ENCODE measurements around the gene THAP2. TPM values are rescaled to one million over a fixed set of nuclear protein-coding genes. Genes with fewer than 3 reads are reported as not detected.
"Not testable (repeated sequence)": the region's sequence is repeated elsewhere in the genome, so short reads cannot be mapped to it uniquely, and the experiment has no call there.

Gene THAP2
- polyA plus RNA-seq, 1 experiment: 1.1 TPM

GRCh38 chr12:71694099-71694820 is 30.2 kb downstream of the THAP2 start:
- DNase-seq (ENCODE audit: low read depth): no peak
- Histone ChIP-seq H3K27me3 (ENCODE audit: control insufficient read depth, insufficient read depth, low read length) (no peaks in the 10 kb centered on the region), H3K36me3 (ENCODE audit: control insufficient read depth, insufficient read depth, low read length) (no peaks in the 10 kb centered on the region), H3K4me3 (ENCODE audit: low read depth, low read length) (no peak overlapping the region)
- CTCF ChIA-PET: interaction anchor here (0.6 kb wide), 1 partner anchor 1596 kb away, joined by 3 read pairs; no protein-coding TSS in a partner anchor
- TF ChIP-seq, protein P1, sequence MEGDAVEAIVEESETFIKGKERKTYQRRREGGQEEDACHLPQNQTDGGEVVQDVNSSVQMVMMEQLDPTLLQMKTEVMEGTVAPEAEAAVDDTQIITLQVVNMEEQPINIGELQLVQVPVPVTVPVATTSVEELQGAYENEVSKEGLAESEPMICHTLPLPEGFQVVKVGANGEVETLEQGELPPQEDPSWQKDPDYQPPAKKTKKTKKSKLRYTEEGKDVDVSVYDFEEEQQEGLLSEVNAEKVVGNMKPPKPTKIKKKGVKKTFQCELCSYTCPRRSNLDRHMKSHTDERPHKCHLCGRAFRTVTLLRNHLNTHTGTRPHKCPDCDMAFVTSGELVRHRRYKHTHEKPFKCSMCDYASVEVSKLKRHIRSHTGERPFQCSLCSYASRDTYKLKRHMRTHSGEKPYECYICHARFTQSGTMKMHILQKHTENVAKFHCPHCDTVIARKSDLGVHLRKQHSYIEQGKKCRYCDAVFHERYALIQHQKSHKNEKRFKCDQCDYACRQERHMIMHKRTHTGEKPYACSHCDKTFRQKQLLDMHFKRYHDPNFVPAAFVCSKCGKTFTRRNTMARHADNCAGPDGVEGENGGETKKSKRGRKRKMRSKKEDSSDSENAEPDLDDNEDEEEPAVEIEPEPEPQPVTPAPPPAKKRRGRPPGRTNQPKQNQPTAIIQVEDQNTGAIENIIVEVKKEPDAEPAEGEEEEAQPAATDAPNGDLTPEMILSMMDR (IDR thresholded peaks at IDR 0.05; ENCODE audit: insufficient read depth, low read depth, low read length): no peak
- POLR2A ChIA-PET: no interaction called here

- Histone ChIP-seq H3K27me3 (ENCODE audit: control insufficient read depth, insufficient read depth, low read length) (no peaks in the 10 kb centered on the region), H3K4me3 (ENCODE audit: low read depth, low read length) (no peak overlapping the region), H3K36me3 (ENCODE audit: control insufficient read depth, insufficient read depth, low read length) (no peaks in the 10 kb centered on the region)
- no peak for DNase-seq (ENCODE audit: low read depth)
- ChIA-PET CTCF (interaction anchor here (1.4 to 1.5 kb wide), 2 partner anchors 18 to 51 kb away, joined by 3 to 4 read pairs; no protein-coding TSS in a partner anchor), POLR2A (no interaction called here)
- TF ChIP-seq, protein P1 (IDR thresholded peaks at IDR 0.05; ENCODE audit: insufficient read depth, low read depth, low read length): no peak
Observed at GRCh38 chr12:71695782-71696181, 31.7 kb downstream of the THAP2 start.

- CTCF ChIA-PET; H3K4me3 ChIP-seq (ENCODE audit: low read depth, low read length); H3K27me3 ChIP-seq (ENCODE audit: control insufficient read depth, insufficient read depth, low read length); H3K36me3 ChIP-seq (ENCODE audit: control insufficient read depth, insufficient read depth, low read length); POLR2A ChIA-PET; DNase-seq (ENCODE audit: low read depth): not testable (repeated sequence)
Observed at GRCh38 chr12:71702181-71702580, 38.1 kb downstream of the THAP2 start.

DNA sequence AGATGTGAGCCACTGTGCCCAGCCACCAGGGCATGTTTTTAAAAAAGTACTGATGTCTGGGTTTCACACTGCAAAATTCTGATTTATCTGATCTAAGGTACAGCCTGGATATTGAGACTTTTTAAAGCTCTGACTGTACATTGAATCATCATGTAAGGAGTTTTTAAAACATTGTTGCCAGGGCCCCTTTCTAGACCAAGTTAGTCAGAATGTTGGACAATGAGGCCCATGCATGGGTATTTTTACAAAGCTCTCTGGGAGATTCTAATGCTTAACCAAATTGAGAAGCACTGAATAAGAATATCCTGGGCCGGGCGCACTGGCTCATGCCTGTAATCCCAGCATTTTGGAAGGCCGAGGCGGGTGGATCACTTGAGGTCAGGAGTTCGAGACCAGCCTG is 38.5 kb downstream of the THAP2 start:
- H3K4me3 ChIP-seq (ENCODE audit: low read depth, low read length): no peak overlapping the region
- ChIA-PET CTCF (interaction anchor here (1.1 kb wide), 1 partner anchor 77 kb away, joined by 3 read pairs; no protein-coding TSS in a partner anchor), POLR2A (no interaction called here)
- H3K36me3 ChIP-seq (ENCODE audit: control insufficient read depth, insufficient read depth, low read length): no peaks in the 10 kb centered on the region
- H3K27me3 ChIP-seq (ENCODE audit: control insufficient read depth, insufficient read depth, low read length): no peaks in the 10 kb centered on the region
- DNase-seq (ENCODE audit: low read depth): no peak
- TF ChIP-seq, protein P1 (IDR thresholded peaks at IDR 0.05; ENCODE audit: insufficient read depth, low read depth, low read length): no peak

DNA sequence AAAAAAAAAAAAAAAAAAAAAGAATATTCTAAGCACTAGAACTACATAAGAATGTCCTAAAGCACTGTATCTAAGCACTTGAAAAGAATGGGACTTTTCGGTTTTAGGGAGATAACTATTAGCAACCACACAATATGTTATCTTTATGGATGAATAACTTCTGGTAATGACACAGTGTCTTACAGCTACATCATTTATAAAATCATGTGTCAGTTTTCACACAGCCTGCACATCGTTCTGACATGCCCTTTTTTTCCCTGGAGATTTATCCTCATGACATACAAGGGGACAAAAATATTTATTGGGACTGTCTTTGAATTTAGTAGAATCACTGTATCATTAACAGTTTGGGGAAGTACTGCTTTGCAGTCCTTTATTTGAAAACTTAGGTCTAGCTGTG is 39.1 kb downstream of the THAP2 start:
- CTCF ChIA-PET: interaction anchor here (0.6 to 1.1 kb wide), 2 partner anchors 76 to 1107 kb away, joined by 3 to 5 read pairs; no protein-coding TSS in a partner anchor
- TF ChIP-seq, protein P1 (IDR thresholded peaks at IDR 0.05; ENCODE audit: insufficient read depth, low read depth, low read length): no peak
- no peak for DNase-seq (ENCODE audit: low read depth)
- Histone ChIP-seq H3K4me3 (ENCODE audit: low read depth, low read length) (no peak overlapping the region), H3K36me3 (ENCODE audit: control insufficient read depth, insufficient read depth, low read length) (no peaks in the 10 kb centered on the region), H3K27me3 (ENCODE audit: control insufficient read depth, insufficient read depth, low read length) (no peaks in the 10 kb centered on the region)
- POLR2A ChIA-PET: no interaction called here

DNA sequence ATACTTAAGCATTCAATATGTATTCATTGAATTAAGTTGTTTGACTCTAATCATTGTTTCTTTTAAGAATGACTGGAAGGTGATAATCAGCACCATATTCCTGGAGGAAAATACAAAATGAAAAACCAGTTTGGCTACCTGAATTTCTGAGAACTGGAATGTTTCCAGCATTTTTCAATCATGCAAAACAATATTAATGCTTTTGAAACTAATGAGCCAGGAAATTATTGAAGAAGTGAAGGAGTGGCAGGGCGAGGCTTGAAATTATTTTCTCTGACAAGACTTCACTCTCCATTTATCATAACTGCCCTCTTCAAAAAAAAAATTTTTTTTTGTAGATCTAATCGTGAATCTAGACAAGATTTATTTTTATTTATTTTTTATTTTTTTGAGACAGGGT is 40.8 kb downstream of the THAP2 start:
- DNase-seq (ENCODE audit: low read depth): no peak

More for the DNA sequence above, 40.8 kb downstream of the THAP2 start:
- no peaks in the 10 kb centered on the region for H3K27me3 ChIP-seq (ENCODE audit: control insufficient read depth, insufficient read depth, low read length)
- CTCF ChIA-PET: no interaction called here
- H3K36me3 ChIP-seq (ENCODE audit: control insufficient read depth, insufficient read depth, low read length): no peaks in the 10 kb centered on the region
- POLR2A ChIA-PET: no interaction called here
- TF ChIP-seq, protein P1 (IDR thresholded peaks at IDR 0.05; ENCODE audit: insufficient read depth, low read depth, low read length): no peak
- H3K4me3 ChIP-seq (ENCODE audit: low read depth, low read length): no peak overlapping the region
